K562 (cell line): ENCODE data around the gene PIK3R6. TPM values are rescaled to one million over a fixed set of nuclear protein-coding genes. Genes with fewer than 3 reads are reported as not detected.

Experiments used
- ATAC-seq: fragments of 200-7000 bp; cut with Tn5 transposase; 3 replicates; pipeline ENCODE4 v1.9.1; 2020; ENCODE audit warnings: moderate library complexity
- BruUV-seq: library from RNA; stranded (reverse); fragments of 400-500 nt; replicated peaks from 2 replicates; lab custom pipeline; 2021; lab: Mats Ljungman, UMichigan
- CTCF ChIA-PET: fragments of 300-600 bp; formaldehyde crosslinking; extraction: SDS; loops from one replicate; lab custom pipeline; 2021; ENCODE audit warnings: low intra/inter-chr PET ratio; lab: Yijun Ruan, JAX
- POLR2A ChIA-PET: fragments of 300-600, 350-650 bp; sonication (Branson Sonifier 250); formaldehyde crosslinking; extraction: SDS; loops from one replicate; lab custom pipeline; 2021; ENCODE audit warnings: antibody characterized with exemption, inconsistent platforms; lab: Yijun Ruan, JAX
- DNase-seq, 4 experiments: peaks; one replicate each; pipeline versions ENCODE4 v3.0.0 to v3.0.0-alpha.2; 2011 to 2018; ENCODE audit warnings: low spot score in 3 of 4, mixed read lengths in 3 of 4; ENCODE audit errors: extremely low read depth in 1 of 4
- FAIRE-seq: peaks from 2 replicates; lab custom pipeline; 2011; peaks lifted over from hg19 to GRCh38; lab: Jason Lieb, UNC
- H2AFZ ChIP-seq: 2 replicates; pipeline ENCODE4 v1.6.0; 2011; ENCODE audit warnings: low read depth, low read length, control low read depth, inconsistent platforms
- H3K27ac ChIP-seq: fragments of 200-600 bp; 3 replicates; pipeline ENCODE4 v1.8.0; 2011; ENCODE audit warnings: low read depth, mild to moderate bottlenecking, control low read depth, inconsistent platforms, low read length, moderate library complexity, mixed read lengths; ENCODE audit errors: extremely low read depth
- H3K27me3 ChIP-seq, 2 experiments: fragments of 300-600 bp in 1 of 2; 2 replicates in 1 of 2; 3 replicates in 1 of 2; pipeline versions ENCODE4 v1.6.0 to v1.8.0; 2011; ENCODE audit warnings: inconsistent platforms in 2 of 2, low read length in 2 of 2, mild to moderate bottlenecking in 1 of 2, mixed read lengths in 1 of 2, moderate library complexity in 1 of 2; ENCODE audit not compliant: control insufficient read depth in 2 of 2, insufficient read depth in 2 of 2
- H3K36me3 ChIP-seq: fragments of 300-600 bp; 3 replicates; pipeline ENCODE4 v1.8.0; 2011; ENCODE audit warnings: mild to moderate bottlenecking, low read length, inconsistent platforms; ENCODE audit not compliant: control insufficient read depth, insufficient read depth
- H3K4me1 ChIP-seq, 2 experiments: fragments of 200-600 bp in 1 of 2; replicated peaks in 1 of 2; 2 replicates in 1 of 2; 3 replicates in 1 of 2; pipeline versions ENCODE4 v1.5.1 to v1.8.0; 2011; ENCODE audit warnings: inconsistent platforms in 2 of 2, low read length in 2 of 2, mild to moderate bottlenecking in 1 of 2, mixed read lengths in 1 of 2, moderate library complexity in 1 of 2; ENCODE audit not compliant: control insufficient read depth in 2 of 2, insufficient read depth in 2 of 2
- H3K4me2 ChIP-seq: 2 replicates; pipeline ENCODE4 v1.6.1; 2011; ENCODE audit warnings: low read length, control low read depth, inconsistent platforms, mixed read lengths; ENCODE audit not compliant: insufficient read depth
- H3K4me3 ChIP-seq: fragments of 200-600 bp; sonication (generic), shearing (Covaris generic); 2 replicates; pipeline ENCODE4 v1.5.1; 2016; ENCODE audit warnings: control low read depth, inconsistent platforms
- H3K79me2 ChIP-seq: fragments of 200-600 bp; 3 replicates; pipeline ENCODE4 v1.8.0; 2011; ENCODE audit warnings: low read length, inconsistent platforms; ENCODE audit not compliant: control insufficient read depth, insufficient read depth
- H3K9ac ChIP-seq, 2 experiments: 2 replicates each; pipeline versions ENCODE4 v1.6.0 to v1.6.1; 2011; ENCODE audit warnings: low read depth in 2 of 2, low read length in 2 of 2, control low read depth in 1 of 2, inconsistent platforms in 1 of 2, mild to moderate bottlenecking in 1 of 2, mixed read lengths in 1 of 2; ENCODE audit not compliant: insufficient read depth in 1 of 2
- H3K9me1 ChIP-seq: one replicate; pipeline ENCODE4 v1.6.0; 2011; ENCODE audit warnings: inconsistent platforms, mild to moderate bottlenecking, low read length, moderate library complexity; ENCODE audit not compliant: control insufficient read depth, insufficient read depth
- H3K9me3 ChIP-seq: replicated peaks from 2 replicates; pipeline ENCODE4 v1.5.1; 2011; ENCODE audit warnings: low read depth, low read length, inconsistent platforms; ENCODE audit not compliant: control insufficient read depth, insufficient read depth
- H4K20me1 ChIP-seq: replicated peaks from 2 replicates; pipeline ENCODE4 v1.6.1; 2011; ENCODE audit warnings: low read length, inconsistent platforms, mixed read lengths; ENCODE audit not compliant: control insufficient read depth, insufficient read depth
- BCL6 ChIP-seq: fragments of 250-450 bp; sonication (Bioruptor Pico); IDR thresholded peaks from 2 replicates; pipeline ENCODE4 v1.4.0; 2020
- FOXK1 ChIP-seq: sonication (generic); formaldehyde crosslinking; IDR thresholded peaks from 2 replicates; pipeline ENCODE4 v1.8.0; 2022; ENCODE audit warnings: missing genetic modification reagents, mild to moderate bottlenecking, borderline replicate concordance
- KHSRP ChIP-seq: fragments of 450-650 bp; IDR thresholded peaks from 2 replicates; pipeline ENCODE4 v1.6.1; 2017
- MIER1 ChIP-seq: fragments of 450-650 bp; IDR thresholded peaks from 2 replicates; pipeline ENCODE4 v1.6.1; 2016; ENCODE audit warnings: antibody characterized with exemption, mild to moderate bottlenecking, low read depth
- NUFIP1 ChIP-seq: fragments of 450-650 bp; IDR thresholded peaks from 2 replicates; pipeline ENCODE4 v1.6.1; 2018; ENCODE audit not compliant: partially characterized antibody
- PCBP1 ChIP-seq: fragments of 200-400 bp; formaldehyde crosslinking; IDR thresholded peaks from 2 replicates; pipeline ENCODE4 v1.6.1; 2018; ENCODE audit warnings: mild to moderate bottlenecking, low read depth, low read length; ENCODE audit not compliant: poor library complexity, severe bottlenecking
- SETDB1 ChIP-seq: IDR thresholded peaks from one replicate; pipeline ENCODE4 v1.6.1; 2012; ENCODE audit warnings: low read length, control low read depth, inconsistent platforms
- WGBS: fragments of 100-300 bp; shearing (Covaris generic); methylation state at CpG from one replicate; pipeline ENCODE4 v1.1.6; 2016; ENCODE audit warnings: low coverage, mixed read lengths; ENCODE audit not compliant: insufficient coverage; ENCODE audit errors: missing lambda C conversion rate; 5-methylcytosine and 5-hydroxymethylcytosine counted together
- in situ Hi-C: fragments of 300-500 bp; cut with MboI; formaldehyde crosslinking; loops from 4 replicates; pipeline ENCODE4 v1.15.0; 2018; ENCODE audit warnings: inconsistent platforms, mixed read lengths
- intact Hi-C: fragments of 100-400 bp; cut with micrococcal nuclease; formaldehyde crosslinking; loops from 2 replicates; pipeline ENCODE4 v1.14.2; 2022
- polyA plus RNA-seq, 8 experiments: library from polyadenylated mRNA; depleted of rRNA in 4 of 8; stranded (reverse) in 5 of 8; unstranded in 3 of 8; fragments of >200 nt; fragmentation: Nextera tagmentation in 2 of 8; fragmentation: Illumina TruSeq in 1 of 8; extraction: Ambion mirVana in 2 of 8; extraction: Trizol in 1 of 8; gene quantifications; 2 replicates each; pipeline versions ENCODE4 v1.2.1 to v1.2.3, GENCODE V29; 2011 to 2014; ENCODE audit warnings: inconsistent platforms in 1 of 8, missing spikeins in 1 of 8
- total RNA-seq, 7 experiments: library from RNA; depleted of rRNA in 6 of 7; stranded (reverse); fragments of >200 nt in 6 of 7; fragmentation: Illumina TruSeq in 2 of 7; extraction: Trizol in 2 of 7; gene quantifications; 2 replicates each; pipeline versions ENCODE4 v1.2.1 to v1.2.3, GENCODE V29; 2011 to 2021; ENCODE audit warnings: low replicate concordance in 1 of 7
- TF ChIP-seq, protein P1 (sequence below), 2 experiments: fragments of 450-650 bp; IDR thresholded peaks; 2 replicates each; pipeline ENCODE4 v1.6.1; 2016; ENCODE audit warnings: mild to moderate bottlenecking in 2 of 2, borderline replicate concordance in 1 of 2, low read depth in 1 of 2, moderate library complexity in 1 of 2
- TF ChIP-seq, protein P2 (sequence below): fragments of 250-450 bp; sonication (Bioruptor Pico); IDR thresholded peaks from 2 replicates; pipeline ENCODE4 v1.5.0; 2021
- TF ChIP-seq, protein P3 (sequence below): sonication (generic); formaldehyde crosslinking; IDR thresholded peaks from 2 replicates; pipeline ENCODE4 v1.8.1; 2023; ENCODE audit warnings: mild to moderate bottlenecking, missing genetic modification reagents, moderate library complexity
- TF ChIP-seq, protein P4 (sequence below): conservative IDR thresholded peaks from 2 replicates; pipeline ENCODE4 v1.6.1; 2011; ENCODE audit warnings: low read depth, mild to moderate bottlenecking, low read length; ENCODE audit not compliant: control insufficient read depth

PIK3R6 gene
- total and polyA plus RNA-seq, 9 of the 15 experiments (the other 6 are each of a cell fraction or from before 2014, with no cell fraction given) = 0.04 TPM; not detected in 8

DNA sequence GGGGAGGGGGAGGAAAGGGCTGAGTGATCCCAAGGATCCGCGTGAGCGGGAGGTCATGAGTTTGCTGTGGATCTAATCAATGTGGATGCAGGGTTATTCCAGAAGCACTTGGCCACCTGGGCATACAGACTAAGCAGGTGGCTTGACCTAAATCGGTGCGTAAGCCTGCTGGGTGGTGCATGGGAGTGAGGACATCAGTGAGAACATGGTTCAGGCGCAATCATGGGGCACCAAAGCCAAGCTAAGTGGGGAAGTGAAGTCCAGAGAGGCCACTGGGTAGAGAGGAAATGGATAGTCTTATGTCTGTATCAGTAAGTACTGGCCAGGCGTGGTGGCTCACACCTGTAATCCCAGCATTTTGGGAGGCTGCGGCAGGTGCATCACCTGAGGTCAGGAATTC, 49.4 kb downstream of the PIK3R6 start:
- Histone ChIP-seq H3K79me2 (no peaks in the 10 kb centered on the region), H3K9ac (no peak overlapping the region), H3K36me3 (no peaks in the 10 kb centered on the region), H4K20me1 (no peaks in the 10 kb centered on the region), H3K27ac (no peak overlapping the region), H3K9me3 (no peaks in the 10 kb centered on the region), H3K4me2 (no peak overlapping the region), H3K4me1 (no peaks in the 10 kb centered on the region), H3K4me3 (no peak overlapping the region), H3K9me1 (no peaks in the 10 kb centered on the region), H3K27me3 (no peaks in the 10 kb centered on the region; a peak in 1 of 5 replicates), H2AFZ (no peak overlapping the region)
- no peak for FAIRE-seq
- WGBS = 3% methylated on average over 5 of the region's 8 CpGs
- BruUV-seq = no TSS peak
- POLR2A ChIA-PET = no interaction called here
- intact Hi-C loops (no loop called here), in situ Hi-C loops (no loop called here)
- no peak for DNase-seq
- CTCF ChIA-PET = no interaction called here
- ATAC-seq = no peak
- TF ChIP-seq PCBP1 (no peak), KHSRP (no peak), FOXK1 (CRISPR knock-in tag) (no peak), BCL6 (CRISPR knock-in tag) (no peak), MIER1 (no peak), SETDB1 (no peak), NUFIP1 (no peak)
- TF ChIP-seq, protein P1, sequence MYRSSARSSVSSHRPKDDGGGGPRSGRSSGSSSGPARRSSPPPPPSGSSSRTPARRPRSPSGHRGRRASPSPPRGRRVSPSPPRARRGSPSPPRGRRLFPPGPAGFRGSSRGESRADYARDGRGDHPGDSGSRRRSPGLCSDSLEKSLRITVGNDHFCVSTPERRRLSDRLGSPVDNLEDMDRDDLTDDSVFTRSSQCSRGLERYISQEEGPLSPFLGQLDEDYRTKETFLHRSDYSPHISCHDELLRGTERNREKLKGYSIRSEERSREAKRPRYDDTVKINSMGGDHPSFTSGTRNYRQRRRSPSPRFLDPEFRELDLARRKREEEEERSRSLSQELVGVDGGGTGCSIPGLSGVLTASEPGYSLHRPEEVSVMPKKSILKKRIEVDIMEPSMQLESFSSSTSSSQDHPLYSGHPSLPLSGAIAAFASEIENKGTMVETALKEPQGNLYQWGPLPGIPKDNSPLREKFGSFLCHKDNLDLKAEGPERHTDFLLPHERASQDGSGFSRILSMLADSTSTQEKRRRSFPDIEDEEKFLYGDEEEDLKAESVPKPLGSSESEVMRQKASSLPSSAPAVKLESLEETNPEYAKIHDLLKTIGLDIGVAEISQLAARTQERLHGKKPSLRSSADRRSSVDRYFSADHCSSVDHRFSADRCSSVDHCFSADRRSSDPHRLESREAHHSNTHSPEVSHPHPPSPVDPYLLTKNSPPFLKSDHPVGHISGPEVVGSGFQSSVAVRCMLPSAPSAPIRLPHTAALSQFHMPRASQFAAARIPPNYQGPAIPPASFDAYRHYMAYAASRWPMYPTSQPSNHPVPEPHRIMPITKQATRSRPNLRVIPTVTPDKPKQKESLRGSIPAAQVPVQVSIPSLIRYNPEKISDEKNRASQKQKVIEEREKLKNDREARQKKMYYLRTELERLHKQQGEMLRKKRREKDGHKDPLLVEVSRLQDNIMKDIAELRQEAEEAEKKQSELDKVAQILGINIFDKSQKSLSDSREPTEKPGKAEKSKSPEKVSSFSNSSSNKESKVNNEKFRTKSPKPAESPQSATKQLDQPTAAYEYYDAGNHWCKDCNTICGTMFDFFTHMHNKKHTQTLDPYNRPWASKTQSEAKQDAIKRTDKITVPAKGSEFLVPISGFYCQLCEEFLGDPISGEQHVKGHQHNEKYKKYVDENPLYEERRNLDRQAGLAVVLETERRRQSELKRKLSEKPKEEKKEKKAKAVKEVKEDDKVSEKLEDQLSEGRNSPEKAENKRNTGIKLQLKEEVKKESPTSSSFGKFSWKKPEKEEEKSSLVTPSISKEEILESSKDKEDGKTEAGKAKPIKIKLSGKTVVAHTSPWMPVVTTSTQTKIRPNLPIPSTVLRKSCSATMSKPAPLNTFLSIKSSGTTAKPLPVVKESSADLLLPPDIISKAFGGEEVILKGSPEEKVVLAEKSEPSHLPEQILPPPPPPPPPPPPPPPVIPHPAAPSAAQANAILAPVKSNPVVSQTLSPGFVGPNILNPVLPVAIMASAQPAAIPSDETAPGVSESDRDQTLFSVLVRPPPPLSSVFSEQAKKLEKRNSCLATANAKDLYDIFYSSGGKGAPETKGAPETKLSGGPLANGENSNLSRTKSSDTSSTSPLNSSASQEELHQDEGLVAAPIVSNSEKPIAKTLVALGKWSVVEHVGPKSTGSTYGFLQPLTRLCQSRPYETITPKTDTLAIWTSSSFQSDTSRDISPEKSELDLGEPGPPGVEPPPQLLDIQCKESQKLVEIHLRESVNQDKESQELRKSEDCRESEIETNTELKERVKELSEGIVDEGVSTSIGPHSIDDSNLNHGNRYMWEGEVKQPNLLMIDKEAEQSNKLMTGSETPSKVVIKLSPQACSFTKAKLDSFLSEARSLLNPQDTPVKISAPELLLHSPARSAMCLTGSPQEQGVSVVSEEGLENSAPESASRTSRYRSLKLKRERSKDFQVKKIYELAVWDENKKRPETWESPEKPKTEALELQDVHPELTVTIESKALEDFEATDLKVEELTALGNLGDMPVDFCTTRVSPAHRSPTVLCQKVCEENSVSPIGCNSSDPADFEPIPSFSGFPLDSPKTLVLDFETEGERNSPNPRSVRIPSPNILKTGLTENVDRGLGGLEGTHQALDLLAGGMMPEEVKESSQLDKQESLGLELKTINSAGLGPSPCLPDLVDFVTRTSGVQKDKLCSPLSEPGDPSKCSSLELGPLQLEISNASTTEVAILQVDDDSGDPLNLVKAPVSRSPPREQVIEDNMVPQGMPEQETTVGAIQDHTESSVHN (IDR thresholded peaks at IDR 0.05; ENCODE audit: borderline replicate concordance in 1 of 2, low read depth in 1 of 2) = no peak
- TF ChIP-seq, protein P2, sequence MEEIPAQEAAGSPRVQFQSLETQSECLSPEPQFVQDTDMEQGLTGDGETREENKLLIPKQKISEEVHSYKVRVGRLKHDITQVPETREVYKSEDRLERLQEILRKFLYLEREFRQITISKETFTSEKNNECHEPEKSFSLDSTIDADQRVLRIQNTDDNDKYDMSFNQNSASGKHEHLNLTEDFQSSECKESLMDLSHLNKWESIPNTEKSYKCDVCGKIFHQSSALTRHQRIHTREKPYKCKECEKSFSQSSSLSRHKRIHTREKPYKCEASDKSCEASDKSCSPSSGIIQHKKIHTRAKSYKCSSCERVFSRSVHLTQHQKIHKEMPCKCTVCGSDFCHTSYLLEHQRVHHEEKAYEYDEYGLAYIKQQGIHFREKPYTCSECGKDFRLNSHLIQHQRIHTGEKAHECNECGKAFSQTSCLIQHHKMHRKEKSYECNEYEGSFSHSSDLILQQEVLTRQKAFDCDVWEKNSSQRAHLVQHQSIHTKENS = no peak
- TF ChIP-seq, protein P3, sequence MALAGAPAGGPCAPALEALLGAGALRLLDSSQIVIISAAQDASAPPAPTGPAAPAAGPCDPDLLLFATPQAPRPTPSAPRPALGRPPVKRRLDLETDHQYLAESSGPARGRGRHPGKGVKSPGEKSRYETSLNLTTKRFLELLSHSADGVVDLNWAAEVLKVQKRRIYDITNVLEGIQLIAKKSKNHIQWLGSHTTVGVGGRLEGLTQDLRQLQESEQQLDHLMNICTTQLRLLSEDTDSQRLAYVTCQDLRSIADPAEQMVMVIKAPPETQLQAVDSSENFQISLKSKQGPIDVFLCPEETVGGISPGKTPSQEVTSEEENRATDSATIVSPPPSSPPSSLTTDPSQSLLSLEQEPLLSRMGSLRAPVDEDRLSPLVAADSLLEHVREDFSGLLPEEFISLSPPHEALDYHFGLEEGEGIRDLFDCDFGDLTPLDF (CRISPR knock-in tag) = no peak
- TF ChIP-seq, protein P4, sequence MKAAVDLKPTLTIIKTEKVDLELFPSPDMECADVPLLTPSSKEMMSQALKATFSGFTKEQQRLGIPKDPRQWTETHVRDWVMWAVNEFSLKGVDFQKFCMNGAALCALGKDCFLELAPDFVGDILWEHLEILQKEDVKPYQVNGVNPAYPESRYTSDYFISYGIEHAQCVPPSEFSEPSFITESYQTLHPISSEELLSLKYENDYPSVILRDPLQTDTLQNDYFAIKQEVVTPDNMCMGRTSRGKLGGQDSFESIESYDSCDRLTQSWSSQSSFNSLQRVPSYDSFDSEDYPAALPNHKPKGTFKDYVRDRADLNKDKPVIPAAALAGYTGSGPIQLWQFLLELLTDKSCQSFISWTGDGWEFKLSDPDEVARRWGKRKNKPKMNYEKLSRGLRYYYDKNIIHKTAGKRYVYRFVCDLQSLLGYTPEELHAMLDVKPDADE = no peak
